Fibroblast of skin of right biceps (primary cell): Measurements from ENCODE around the gene TRIO.
"Not testable (repeated sequence)": the region's sequence is repeated elsewhere in the genome, so short reads cannot be mapped to it uniquely, and the experiment has no call there.

Experiments
- DNase-seq: peaks from one replicate; pipeline ENCODE4 v3.0.0-alpha.2; 2013

The TRIO gene

DNA sequence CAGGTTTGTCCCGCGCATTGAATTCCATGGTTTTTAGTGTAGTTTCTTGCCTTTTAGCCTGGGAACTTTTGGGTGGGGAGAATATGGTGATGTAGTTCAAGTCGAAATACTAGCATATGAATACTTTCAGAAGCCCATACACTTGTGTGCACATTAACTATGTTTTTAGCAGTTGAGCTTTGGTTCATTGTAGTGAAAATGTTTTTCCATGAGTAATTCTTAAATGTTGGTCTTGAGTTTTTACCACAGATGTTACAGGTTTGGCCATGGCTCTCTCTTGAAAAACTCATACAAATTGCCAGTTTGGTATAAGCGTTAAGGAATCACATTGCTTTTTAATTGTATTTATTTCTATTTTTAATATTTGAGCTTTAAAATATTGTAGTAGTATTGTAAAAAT lies 45.6 kb downstream of the TRIO start:
- peak; percentile 44 for DNase-seq

GRCh38 chr5:14189680-14190079 lies 46.5 kb downstream of the TRIO start:
- DNase-seq = no peak

DNA sequence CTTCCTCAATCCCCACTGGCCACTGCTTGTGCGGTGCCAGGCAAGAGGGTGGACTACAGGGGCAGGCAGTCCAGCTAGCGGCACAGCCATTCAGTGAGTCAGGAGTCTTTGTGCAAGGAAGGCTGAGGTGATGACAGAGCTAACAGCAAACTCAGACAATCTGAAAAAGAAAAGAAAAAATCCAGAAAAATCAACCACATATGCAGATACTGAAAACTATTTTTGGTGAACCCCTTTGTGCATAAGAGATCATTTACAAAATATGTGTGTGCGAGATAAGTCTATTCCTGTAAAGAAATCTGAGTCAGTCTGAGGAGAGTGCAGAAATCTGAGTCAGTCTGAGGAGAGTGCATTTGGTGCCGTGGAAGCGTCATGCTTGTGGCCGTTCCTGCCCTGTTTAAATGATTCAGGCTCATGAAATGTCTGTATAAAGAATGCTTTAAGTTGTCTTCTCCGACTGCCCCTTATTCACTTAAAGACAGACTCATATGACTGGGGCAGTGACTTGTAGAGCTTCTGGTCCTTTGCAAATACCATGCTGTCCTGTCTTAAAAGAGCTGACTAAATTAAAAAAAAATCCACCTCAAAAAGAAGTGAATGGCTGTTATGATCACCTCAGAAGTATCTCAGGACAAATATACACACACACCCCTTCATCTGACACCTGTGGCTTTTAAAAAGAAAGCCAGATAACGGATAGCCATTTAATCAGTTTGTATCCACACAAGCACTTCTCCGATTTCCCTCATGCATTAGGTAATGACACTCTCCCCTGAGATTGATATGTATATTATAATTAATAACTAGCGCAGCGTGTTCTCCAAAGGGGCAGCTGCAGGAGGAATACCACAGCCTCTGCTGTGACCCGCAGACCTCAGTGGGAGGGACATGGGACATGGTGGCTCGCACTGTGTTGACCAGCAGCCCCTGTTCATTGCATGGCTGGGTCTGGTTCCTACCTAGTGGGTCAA lies 47.3 kb downstream of the TRIO start:
- DNase-seq = peak; percentile 99

DNA sequence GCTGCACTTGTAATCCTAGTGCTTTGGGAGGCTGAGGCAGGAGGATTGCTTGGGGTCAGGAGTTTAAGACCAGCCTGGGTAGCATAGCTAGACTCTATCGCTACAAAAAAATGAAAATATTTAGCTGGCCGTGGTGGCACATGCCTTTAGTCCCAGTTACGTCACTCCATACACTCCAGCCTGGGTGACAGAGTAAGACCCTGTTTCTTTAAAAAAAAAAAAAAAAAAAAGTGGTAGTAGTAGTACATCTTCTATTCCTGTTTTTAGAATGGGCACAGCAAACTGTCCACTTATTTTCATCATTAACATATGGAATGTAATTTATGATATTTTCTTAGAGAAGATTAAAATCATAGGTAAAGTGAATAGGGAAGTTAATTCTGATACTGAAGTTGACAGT lies 48.2 kb downstream of the TRIO start:
- DNase-seq = no peak

DNA sequence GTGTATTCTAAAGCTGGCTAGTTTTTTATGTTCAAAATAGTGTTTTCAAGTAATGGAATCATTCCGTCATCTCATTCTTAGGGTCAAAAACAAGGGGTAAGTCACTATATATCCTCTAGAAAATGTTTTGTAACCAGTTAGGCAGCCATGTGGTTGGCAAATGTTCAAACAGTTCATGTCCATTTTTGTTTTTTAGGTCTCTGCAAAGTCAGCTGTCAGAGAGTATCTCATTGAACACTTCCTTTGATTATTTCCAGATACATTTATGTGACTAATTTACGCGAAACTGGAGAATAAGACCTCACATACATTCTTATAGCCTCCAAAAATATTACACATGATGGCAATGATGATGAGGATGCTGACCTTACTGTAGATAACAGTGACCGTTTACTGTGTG lies 50.4 kb downstream of the TRIO start:
- peak; percentile 83 for DNase-seq

DNA sequence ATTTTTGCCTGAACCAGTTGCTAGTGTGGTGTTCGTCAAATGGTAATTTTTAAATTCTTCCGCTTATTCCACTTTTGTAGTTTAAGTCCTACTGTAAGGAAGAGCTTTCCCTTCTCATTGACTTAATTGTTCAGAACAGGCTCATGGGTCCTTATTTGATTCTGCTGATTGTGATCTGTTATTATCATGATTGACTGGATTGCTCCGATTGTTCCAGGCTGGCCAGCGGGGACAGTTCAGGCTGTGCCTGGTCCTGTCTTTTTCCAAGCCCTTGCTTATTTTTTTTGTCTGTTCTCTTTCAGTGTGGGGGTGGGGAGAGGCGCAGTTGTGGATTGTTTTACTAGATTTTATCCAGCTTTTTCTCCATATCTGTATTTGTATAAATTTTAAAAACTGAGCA lies 52.4 kb downstream of the TRIO start:
- DNase-seq = no peak

DNA sequence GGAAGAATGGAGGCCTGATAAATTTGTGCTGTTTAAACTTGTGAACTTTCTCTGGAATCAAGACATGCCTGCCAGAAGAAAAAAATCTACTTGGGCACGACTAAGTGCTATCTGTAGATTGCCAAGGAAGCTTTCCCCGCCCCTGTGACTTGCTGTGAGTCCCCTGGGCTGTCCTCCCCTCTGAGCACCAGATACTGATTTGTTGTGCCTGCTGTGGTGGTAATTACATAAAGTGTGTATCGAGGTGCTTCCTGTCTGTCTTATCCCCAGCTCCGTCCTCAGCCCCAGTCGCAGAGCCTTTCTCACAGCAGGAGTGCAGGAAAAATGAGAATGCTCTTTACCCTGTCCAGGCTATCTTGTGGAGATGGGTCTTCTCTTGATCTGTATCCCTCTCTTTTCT lies 53.9 kb downstream of the TRIO start:
- no peak for DNase-seq

- no peak for DNase-seq
Observed at GRCh38 chr5:14199902-14200301, 56.8 kb downstream of the TRIO start.

- DNase-seq = no peak
Observed at GRCh38 chr5:14200312-14200990, 57.3 kb downstream of the TRIO start.

DNA sequence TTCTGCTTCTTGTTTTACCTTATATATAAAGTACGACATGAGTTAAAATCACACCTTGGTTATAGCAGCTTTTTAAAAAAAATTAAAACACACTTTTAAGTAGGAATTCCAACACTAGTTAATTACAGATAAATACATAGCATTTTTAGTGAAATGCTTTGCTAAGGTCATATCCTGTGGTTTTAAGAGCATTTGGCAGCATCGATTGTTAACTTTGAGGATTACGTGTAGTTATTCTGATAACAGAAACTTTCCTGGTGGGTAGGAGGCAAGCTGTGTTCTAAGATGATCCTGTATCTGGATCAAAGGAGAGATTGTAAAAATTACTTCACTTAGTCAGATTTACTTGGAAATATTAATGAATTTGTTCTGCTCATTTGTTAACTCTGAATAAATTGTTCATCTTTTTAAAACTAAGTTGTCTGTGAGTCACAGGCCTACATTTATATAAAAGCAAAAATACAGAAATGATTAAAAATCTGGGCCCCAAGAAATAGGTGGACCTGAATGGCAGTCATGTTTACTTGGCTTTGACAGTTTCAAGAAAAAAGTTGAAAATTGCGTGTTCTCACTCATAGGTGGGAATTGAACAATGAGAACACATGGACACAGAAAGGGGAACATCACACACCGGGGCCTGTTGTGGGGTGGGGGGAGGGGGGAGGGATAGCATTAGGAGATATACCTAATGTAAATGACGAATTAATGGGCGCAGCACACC lies 58.3 kb downstream of the TRIO start:
- peak; percentile 52 for DNase-seq

DNA sequence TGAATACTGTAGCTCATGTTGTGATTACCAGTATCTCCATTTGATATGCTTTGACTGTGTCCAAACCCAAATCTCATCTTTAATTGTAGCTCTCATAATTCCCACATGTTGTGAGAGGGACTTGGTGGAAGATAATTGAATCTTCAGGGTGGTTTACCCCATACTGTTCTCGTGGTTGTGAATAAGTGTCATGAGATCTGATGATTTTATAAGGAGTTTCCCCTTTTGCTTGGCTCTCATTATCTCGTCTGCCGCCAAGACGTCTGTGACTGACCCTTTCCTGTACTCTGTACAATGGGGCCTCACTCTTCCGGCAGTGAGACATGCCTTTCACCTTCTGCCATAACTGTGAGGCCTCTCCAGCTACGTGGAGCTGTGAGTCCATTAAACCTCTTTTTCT lies 59.3 kb downstream of the TRIO start:
- peak; percentile 79 for DNase-seq

DNA sequence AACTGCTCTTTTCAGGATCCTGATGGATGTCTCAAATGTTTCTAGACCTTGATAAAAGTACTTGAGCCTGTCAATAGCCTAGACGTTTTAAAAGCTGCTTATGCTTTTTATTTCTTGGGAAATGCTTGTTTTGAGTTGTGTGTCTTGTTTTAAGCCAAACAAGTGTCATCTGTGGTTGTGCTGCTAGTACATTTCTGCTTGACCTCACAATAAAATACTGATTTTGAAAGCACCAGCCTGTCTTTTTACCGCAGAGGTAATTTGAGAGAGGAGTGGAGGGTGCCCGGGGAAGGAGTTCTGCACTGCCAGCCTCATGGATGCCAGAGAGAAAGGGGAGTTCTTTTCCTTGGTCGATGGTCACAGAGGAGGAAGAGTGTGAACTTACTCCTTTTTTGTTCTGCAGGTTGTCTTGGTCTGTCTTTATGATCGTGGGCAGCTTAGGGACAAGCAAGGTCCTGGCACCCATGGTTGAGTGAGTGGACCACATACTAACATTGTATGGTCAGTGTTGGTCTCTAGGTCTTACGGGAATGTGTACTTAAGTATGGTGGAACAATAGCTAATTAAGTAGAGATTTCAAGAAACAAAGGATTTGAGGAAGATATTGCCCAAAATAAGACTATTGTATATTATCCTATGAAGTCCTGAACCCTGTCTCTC lies 61.0 kb downstream of the TRIO start:
- DNase-seq = no peak

GRCh38 chr5:14204785-14205321 lies 61.7 kb downstream of the TRIO start:
- DNase-seq = peak; percentile 83

- peak; percentile 43 for DNase-seq
Observed at GRCh38 chr5:14206028-14206725, 63.0 kb downstream of the TRIO start.

DNA sequence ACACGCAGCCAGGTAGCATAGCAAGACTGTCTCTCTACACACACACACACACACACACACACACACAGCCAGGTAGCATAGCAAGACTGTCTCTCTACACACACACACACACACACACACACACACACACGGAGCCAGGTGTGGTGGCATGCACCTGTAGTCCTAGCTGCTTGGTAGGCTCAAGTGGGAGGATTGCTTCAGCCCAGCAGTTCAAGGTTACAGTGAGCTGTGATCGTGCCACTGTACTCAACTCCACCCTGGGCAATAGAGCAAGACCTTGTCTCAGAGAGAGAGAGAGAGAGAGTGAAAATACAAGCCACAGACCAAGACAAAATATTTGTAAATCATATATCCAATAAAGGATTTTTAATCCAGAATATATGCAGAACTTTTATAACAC lies 64.3 kb downstream of the TRIO start:
- DNase-seq = not testable (repeated sequence)

DNA sequence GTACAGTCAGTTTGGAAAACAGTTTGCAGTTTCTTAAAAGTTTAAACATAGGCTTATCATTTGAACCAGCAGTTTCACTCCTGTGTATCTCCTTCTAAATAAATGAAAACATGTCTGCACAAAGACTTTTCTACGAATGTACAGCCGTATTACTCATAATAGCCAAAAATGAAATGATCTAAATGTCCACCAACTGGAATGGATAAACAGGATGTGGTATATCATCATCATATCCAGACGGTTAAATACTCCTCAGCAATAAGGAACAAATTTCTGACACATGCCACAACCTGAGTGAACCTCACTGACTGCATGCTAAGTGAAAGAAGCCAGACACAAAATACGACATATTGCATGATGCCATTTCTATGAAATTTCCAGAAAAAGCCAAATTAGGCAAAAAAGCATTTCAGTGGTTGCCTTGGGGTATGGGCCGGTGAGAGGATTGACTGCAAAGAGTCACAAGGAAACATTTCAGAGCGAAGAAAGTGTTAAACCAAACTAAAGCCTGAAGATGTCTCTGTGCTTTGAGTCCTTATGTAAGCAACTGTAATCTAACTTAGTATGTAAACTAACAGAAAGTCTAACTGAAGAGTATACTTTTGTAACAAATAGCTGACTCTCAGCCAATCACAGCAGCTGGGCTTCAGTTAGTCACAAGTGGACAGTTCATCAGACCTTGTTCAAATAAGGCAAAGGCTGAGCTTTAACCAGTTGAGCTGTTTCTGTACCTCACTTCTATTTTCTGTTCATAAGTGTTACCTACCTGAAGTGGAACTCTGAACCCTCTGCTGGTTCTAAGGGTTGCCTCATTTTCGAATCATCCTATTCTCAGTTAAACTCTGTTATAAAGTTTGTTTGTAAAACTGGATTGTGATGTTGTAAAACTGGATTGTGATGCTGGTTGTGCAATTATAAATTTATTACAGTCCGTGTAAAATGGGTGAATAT lies 65.2 kb downstream of the TRIO start:
- peak; percentile 92 for DNase-seq

DNA sequence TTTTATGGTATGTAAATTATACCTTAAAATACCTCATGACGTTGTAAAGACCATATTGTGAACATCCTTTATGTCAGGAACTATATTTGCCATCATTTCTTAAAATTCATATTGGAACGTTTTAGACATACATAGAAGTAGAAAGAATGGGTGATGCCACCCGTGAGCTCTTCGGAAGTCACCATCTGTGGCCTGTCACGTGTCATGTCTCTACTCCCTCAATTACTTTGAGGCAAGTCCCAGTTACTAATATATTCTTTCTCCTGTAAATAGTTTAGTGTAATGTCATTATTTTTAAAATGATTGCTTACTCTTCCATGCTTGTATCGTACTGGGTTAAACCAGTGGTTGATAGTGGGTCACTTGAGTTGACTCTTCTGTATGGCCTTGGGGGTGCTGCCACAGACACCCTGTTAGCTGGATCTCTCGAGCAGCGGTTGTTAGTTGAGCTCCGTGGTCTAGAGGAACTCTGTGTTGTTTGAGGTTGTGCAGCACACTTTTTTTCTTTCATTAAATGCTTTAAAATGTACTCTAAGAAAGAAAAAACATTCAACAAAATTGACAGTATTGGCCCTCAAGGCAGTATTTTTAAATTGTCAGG lies 66.2 kb downstream of the TRIO start:
- DNase-seq = no peak

GRCh38 chr5:14209836-14210235 lies 66.7 kb downstream of the TRIO start:
- DNase-seq = no peak

DNA sequence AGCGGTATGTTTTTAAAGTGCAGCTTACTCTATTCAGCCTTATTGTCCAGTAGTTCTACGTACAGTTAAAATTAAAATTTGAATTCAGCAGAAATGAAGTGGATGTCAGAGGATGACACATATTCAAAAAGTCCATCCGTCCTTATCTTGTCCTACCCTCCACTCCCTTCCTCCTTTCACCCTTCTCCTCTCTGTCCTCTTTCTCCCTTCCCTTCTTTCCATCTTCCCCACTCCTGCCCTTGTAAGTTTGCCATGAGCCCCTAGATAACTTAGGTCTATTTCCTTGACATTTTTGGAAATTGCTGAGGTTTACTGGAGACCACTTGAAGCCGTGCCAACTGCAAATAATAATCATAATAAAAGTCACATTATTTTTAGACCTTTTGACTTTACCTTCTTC lies 67.6 kb downstream of the TRIO start:
- no peak for DNase-seq
